GM19395 (cell line): ENCODE data around the gene ITGA4.

Experiments
- ATAC-seq: cut with Tn5 transposase; IDR thresholded peaks from one replicate; pipeline ENCODE4 v1.9.1; 2021; ENCODE audit warnings: mild to moderate bottlenecking, moderate library complexity; ENCODE audit not compliant: unreplicated experiment

ITGA4 gene

DNA sequence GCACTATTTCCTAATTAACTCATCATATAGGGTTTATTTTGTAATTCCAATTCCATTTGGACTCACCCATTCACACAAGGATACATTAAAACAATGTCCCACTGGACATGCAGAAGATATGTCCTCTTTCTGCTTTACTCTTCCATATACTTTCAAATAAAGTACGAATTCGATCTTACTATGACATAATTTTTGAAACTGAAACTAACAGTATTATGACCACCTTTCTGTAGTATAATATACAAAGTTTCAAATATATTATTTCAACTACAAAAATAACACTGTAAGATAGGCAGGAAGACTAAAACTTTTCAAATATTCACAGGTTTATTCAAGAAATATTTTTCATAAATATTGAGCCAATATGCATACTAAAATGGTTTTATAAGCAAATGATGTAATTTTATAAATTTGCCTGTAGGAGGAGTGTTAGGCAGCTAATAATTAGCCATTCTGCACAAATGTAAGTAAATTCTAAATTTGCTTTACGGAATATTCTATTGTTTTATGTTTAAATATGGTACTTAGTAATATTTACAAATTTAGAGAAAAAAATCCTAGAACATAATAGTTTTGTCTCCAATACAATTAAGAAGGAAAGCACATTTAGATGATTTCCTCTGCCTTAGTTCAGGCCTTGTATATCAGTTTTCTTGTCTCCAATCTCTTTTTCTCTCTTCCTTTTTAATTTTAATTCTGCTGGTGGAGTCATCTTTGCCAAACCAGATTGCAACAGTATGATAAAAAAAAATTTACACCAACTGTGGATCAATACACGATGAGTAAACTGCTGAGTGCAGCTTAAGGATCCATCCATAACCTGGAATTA is 113.9 kb downstream of the ITGA4 start:
- ATAC-seq: no peak

DNA sequence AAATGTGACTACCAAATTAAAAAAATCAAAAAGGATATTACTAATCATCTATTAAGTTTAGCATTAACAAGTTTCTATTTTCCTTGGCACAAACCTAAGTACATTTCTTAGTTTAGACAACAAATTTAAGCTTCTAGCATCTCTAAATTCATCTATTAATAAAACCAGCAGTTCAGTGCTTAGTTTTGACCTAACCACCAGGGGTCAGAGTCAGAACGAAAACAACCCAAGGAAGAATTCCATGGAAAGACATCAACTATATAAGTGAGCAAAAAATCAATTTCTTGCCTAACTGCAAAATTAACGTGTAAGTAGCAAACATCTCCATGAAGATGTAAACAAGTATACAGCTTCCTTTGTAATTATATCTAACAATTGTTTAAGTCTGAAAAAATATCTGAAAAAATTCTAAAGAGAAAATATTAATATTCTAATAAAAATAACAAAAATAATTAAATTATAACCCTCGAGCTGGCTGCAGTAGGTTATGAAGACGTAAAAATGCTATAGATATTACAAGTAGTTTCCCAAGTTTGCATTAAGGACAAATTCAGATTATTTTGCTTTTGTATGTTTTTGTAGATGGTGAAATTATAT is 116.1 kb downstream of the ITGA4 start:
- ATAC-seq: no peak

DNA sequence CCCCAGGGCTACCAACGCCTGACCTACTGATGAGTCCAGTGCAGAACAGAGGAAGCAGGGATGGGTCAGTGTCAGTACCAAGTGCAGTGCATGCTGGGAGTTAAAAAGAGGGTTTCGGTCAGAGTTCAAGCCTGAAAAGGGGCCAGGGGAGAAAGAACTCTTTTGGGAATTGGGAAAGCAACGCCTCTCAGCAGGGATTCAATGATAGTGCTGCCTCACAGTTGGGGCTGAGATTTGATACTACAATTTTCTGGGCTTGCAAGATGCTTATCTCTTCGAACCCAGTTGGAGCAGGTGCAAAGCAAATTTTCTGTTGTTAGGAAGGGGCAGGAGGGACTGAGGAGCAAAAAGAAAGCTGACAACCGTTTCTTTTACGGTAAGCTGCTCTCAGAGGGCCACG is 117.1 kb downstream of the ITGA4 start:
- no peak for ATAC-seq

DNA sequence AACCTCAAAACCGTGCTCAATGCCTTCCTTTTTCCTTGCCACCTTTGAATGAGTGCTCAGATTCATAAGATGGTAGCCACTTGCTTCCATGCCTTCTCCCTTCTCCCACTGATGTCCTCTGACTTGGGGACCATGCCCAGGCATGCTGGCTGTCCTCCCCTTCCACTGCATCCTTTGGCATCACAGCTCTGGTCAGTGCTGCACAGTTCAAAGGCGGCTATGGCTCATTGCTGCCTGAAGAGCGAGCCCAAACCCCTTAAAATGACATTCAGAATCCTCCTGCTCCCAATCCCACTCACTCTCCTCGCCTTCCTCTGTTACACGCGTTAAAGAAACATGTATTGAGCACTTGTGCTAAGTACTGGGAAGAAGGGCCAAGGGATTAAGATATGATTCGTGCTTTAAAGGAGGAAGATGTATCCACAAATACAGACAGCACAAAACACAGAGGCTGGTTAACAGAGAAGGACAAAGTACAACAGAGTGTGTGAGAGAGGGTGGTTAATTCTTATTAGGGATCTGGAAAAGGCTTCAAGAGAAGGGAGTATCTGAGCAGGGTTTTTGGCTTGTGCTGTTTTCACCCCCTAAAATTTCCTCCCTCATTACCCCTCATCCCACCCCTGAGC is 118.0 kb downstream of the ITGA4 start:
- ATAC-seq: no peak

DNA sequence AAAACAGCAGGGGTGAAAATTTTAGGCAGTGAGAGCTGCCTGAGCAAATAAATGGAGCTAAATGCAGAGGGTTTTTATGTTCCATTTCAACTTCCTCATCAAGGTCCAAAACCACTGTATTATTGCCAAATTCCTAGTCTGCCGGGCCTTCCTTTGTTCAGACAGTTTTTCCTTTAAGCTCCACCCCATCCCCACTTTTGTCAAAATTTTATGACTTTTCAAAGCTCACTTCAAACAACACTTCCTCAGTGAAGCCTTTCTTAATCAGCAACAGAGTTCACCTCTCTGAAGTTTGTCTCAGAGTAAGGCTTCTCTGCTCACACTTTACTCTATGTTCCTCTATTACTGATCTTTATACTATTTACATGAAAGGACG is 118.5 kb downstream of the ITGA4 start:
- ATAC-seq: no peak

DNA sequence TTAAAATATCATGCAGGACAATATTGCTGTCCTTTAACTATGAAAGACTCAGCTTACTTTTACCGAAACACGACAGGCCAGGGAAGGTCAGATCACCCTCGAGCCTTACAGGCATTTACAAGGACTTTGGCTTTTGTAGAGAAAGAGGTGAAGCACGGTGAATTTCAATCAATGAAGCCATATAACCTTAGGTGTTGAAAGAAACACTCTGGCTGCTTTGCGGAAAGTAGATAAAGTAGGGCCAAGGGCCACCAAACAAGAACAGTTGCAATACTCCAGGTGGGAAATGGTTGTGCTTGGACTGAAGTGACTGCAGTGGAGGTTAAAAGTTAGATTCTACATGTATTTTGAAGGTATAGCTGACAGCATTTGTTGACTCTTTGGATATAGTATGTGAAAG is 119.2 kb downstream of the ITGA4 start:
- ATAC-seq: no peak

DNA sequence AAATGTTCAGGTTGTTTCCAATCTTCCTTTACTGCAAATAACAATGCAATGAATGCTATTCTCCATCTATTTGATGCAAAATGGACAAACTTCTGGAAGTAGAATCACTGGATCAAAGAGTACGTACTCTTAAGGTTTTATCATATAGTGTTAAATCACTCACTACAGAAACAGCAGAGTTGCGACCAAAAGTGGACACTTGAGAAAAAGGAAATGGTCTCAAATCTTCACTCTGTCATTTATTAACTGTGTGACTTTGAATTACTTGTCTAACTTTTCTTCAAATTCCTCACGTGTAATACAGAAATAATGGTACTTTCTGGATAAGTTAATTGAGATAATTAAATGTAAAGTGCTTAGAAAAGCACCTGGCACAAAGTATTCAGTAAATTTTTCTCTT is 121.6 kb downstream of the ITGA4 start:
- ATAC-seq: peak; percentile 62

DNA sequence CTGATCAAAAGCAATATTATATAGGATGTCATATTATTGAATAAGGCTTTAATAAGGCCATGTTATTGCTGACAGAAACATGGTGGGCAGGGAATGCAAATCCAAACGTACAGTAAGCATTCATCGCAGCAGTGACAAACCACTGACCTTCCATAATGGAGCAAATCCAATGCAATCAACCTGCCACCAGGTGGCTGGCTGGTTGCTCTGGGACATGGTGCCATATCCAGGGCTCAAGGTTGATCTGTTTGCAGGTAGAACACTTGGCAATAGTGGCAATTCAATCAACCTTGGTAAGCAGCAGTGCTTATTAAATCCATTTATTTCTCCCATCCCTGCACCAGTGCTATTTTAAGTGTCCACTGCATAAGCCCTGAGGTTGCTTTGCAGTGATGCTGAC is 124.3 kb downstream of the ITGA4 start:
- ATAC-seq: no peak

DNA sequence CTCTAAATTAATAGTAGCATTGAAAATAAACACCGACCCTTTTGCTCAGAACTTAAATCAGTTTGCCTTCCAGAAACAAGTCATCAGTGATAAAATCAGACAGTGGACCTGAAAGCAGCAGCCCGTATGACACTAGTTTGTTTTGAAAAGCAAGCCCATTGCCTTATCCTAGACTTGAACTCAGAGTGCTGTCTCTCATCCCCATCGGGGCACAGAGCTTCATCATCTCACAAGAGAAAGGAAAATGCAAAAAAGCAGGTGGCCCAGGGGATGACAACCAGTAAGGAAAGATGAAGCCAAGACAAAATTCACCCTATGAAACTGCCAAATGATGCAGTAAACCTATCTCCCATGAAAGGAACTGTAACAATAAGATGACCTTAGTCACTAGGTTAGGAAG is 128.5 kb downstream of the ITGA4 start:
- no peak for ATAC-seq
